IPS DF 4.7 (cell line): ENCODE results near the gene CCNB2.
"Not testable (repeated sequence)": the region's sequence is repeated elsewhere in the genome, so short reads cannot be mapped to it uniquely, and the experiment has no call there.

Source experiments
- DNase-seq: peaks from one replicate; pipeline ENCODE4 v3.0.0-alpha.2; 2013; ENCODE audit warnings: low spot score; ENCODE audit errors: extremely low read depth

Gene CCNB2

GRCh38 chr15:59104912-59105732 lies at the start of gene CCNB2:
Gene CCNB2, plus strand, starts transcription at chr15:59105146. Its CDS starts 123 bp downstream, at chr15:59105269.
- DNase-seq = peak; percentile 90

GRCh38 chr15:59059076-59059597 lies 45.8 kb upstream of the CCNB2 start:
- no peak for DNase-seq

- DNase-seq = no peak
Measured at GRCh38 chr15:59060348-59060747, 44.6 kb upstream of the CCNB2 start.

GRCh38 chr15:59063042-59063441 lies 41.9 kb upstream of the CCNB2 start:
- no peak for DNase-seq

- no peak for DNase-seq
Measured at GRCh38 chr15:59069430-59069829, 35.5 kb upstream of the CCNB2 start.

- no peak for DNase-seq
Measured at GRCh38 chr15:59074607-59075006, 30.3 kb upstream of the CCNB2 start.

GRCh38 chr15:59087731-59088130 lies 17.2 kb upstream of the CCNB2 start:
- DNase-seq = no peak

GRCh38 chr15:59094077-59094476 lies 10.9 kb upstream of the CCNB2 start:
- no peak for DNase-seq

GRCh38 chr15:59096429-59096828 lies 8.5 kb upstream of the CCNB2 start:
- no peak for DNase-seq

GRCh38 chr15:59099162-59099685 lies 5.7 kb upstream of the CCNB2 start:
- no peak for DNase-seq

GRCh38 chr15:59104602-59104911 lies 389 bp upstream of the CCNB2 start:
- DNase-seq = no peak

- no peak for DNase-seq
Measured at GRCh38 chr15:59105854-59106253, 908 bp downstream of the CCNB2 start.

- DNase-seq = no peak
Measured at GRCh38 chr15:59111251-59111650, 6.3 kb downstream of the CCNB2 start.

- no peak for DNase-seq
Measured at GRCh38 chr15:59115047-59115446, 10.1 kb downstream of the CCNB2 start.

GRCh38 chr15:59116141-59116540 lies 11.2 kb downstream of the CCNB2 start:
- DNase-seq = no peak

- no peak for DNase-seq
Measured at GRCh38 chr15:59116771-59117170, 11.8 kb downstream of the CCNB2 start.

- DNase-seq = no peak
Measured at GRCh38 chr15:59119625-59120024, 14.7 kb downstream of the CCNB2 start.

GRCh38 chr15:59120937-59121336 lies 16.0 kb downstream of the CCNB2 start:
- no peak for DNase-seq

GRCh38 chr15:59124261-59124660 lies 19.3 kb downstream of the CCNB2 start:
- DNase-seq = no peak

GRCh38 chr15:59125683-59126082 lies 20.7 kb downstream of the CCNB2 start:
- not testable (repeated sequence) for DNase-seq

- DNase-seq = not testable (repeated sequence)
Measured at GRCh38 chr15:59127255-59127654, 22.3 kb downstream of the CCNB2 start.

GRCh38 chr15:59131456-59131855 lies 26.5 kb downstream of the CCNB2 start:
- no peak for DNase-seq

- DNase-seq = no peak
Measured at GRCh38 chr15:59131969-59132562, 27.1 kb downstream of the CCNB2 start.
